GM21717 (cell line): ENCODE measurements around the gene FOXJ1.

Source experiments
- ATAC-seq: cut with Tn5 transposase; IDR thresholded peaks from one replicate; pipeline ENCODE4 v1.9.1; 2021; ENCODE audit warnings: mild to moderate bottlenecking, moderate library complexity; ENCODE audit not compliant: unreplicated experiment

Gene FOXJ1

DNA sequence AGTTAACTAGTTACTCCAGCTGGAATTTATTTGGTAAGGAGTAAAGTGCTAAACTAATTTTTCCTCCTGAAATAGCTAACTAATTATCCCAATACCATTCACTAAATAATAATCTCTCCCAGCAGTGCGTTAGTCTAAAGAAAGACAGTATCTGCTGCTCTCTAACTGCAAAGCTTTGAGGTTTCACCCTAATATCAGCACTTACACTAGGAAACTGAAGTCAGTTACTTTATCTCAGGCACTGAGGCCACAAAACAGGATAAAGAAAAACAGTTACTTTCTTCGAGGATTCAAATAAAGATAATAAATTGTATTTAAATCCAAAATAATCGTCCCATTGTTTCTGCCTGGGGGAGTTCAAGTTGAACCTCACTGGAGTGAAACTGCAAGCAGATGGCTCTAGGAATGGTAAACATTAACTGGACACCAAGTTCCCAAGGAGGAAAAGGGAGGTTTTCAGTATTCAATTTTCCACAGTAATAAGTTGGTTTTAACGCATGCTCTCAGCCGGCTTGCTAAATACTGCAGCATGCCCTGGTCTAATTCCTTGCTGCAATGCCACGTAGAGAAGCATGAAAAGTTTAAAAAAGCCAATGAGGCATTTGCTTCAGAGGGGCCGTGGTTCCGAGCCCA is 20.0 kb upstream of the FOXJ1 start:
- ATAC-seq: no peak

- no peak for ATAC-seq
Observed at GRCh38 chr17:76159157-76159556, 18.1 kb upstream of the FOXJ1 start.

- ATAC-seq: no peak
Observed at GRCh38 chr17:76157759-76158158, 16.7 kb upstream of the FOXJ1 start.

DNA sequence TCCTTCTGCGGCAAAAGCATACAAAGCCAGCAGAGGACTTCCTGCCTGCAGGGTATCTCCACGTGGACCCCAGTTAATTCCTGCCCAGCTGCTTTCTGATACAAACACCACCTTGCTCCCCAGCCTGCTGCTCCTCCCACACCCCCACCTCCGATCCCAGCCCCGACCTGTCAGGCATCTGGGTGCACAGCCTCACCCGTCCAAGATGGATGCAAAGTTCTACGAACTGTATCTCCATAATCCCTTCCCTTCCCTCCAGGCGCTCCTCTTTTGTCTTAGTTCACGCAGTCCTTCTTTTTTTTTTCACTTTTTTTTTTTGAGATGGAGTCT is 15.6 kb upstream of the FOXJ1 start:
- no peak for ATAC-seq

DNA sequence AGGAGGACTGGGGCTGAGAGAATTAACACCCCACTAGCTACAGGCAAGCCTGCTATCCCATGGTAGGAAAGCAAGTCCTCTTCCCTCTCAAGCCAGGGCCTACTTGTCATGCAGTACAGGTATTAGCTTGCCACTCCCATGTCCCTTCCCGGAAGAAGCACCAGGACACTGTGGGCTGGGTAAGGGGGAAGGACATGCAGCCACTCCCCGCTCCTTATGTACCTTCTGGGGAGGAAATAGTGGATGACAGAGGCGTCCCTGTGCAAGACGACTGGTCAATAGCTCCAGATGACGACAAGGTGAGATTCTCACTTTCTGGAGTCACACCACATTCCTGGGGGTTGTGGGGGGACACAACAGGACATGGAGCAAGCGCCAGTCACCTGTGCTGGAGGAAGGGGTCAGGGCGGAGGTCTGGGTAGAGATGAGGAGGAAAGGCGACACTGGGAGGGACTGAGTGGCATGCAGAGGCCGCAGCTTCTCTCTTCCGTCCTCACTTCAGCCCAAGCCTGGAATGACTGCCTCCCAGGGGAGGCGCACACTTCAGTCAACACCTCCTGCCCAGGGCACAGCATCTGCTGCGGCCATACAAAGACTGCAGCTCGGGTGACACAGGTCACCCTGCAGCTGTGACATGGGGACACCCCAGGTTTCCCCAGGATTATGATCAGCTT is 15.1 kb upstream of the FOXJ1 start:
- no peak for ATAC-seq

DNA sequence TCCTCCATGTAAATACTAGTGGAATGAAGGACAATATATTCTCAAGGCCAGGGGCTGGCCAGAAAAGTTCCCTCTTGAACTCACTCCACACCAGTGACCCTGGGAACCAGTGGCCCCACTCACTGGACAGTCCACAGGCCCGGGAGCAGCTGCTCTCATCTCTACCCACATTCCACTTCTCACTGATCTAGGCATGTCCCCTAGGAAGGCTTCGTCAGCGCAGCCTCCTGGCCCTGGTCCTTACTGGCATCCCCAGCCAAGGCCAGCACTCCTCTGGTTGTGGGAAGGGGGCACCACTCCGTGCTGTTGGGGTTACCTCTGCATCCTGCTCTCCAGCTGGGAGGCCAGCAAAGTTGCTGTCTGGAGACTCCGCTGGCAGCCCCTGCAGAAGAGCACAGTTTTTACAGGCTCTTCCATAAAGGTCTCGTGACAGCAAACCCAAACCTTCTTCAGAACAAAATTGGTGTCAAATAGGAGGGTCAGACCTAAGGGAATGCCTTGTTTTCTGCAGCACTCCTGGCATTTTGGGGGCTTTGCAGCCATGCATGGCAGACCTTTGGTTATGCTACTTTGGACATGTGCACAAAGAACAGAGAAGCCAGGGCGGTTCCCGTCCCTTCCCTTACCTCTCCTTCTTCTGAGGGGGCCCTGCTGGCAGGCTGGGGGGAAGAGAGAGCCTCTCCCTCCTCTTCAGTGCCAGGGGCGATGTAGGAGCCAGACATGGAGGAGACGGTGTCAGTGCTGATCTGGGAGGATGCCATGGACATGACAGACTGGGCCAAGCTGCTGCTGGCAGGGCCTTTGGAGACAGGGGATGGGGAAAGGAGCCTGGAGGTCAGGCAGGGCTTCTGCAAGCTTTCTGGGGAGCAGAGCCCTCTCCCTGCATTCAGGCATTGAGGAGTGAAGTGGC is 14.1 kb upstream of the FOXJ1 start:
- ATAC-seq: no peak

- no peak for ATAC-seq
Observed at GRCh38 chr17:76154292-76154691, 13.2 kb upstream of the FOXJ1 start.

DNA sequence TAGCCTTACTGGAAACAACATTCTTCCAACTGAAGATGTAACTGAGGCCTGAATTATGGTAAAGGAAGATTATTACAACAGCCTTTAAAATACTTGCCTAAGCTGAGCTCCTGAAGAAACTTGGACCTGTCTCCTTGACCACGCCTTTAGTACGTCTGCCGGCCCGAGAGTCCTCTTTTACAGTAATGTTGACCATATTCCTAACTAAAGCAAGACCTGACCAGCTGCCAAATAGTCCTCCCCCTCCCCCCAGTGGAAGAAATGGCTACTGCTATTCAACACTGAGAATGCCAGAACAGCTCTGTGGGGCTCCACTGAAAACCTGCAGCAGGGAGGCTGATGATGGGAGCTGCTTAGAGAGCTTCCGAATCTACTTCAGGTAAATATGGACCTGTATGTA is 12.6 kb upstream of the FOXJ1 start:
- ATAC-seq: no peak

DNA sequence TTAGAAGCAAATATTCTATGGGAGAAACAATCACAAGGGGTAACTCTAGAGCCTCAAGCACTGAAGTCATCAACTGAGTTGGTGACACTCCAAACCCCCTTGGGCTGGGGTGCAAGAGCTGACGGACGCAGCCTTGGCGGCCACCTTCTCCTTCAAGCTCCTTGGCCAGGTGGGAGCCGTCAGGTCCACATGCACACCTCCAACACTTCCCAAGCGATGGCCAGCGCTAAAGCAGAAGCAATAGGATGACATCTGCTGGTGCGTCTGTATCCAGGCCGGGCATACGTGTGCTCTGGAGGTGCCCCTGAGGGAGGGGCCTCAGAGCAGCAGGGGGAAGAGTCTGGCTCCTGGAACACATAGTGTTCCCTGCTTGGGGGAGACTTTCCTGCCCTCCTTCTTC is 12.2 kb upstream of the FOXJ1 start:
- no peak for ATAC-seq

GRCh38 chr17:76152591-76152990 is 11.5 kb upstream of the FOXJ1 start:
- ATAC-seq: no peak

DNA sequence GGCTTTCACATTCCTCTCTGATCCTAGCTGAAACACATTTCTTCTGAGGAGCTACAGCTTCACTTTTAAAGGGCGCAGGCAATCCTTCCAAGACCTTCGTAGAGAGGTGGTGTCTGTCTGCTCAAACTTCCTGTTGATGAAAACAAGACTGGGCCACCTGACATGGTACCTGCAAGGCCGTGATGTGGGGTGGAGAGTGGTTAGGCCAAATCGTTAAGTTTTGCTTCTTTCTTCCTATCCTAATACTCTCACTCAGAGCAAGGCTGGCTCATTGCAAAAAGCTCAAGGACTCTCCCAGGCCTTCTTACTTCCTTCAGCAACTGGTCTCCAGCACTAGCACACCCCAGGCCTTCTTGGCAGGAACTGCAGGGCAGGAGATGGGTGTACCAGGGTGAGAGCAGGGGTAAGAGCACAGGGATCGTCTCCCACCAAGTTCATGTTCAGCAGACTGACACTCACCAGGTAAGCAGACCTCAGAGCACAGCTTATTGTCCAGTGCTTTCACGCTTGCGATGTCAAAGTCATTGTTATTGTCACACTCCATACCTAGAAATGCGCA is 10.9 kb upstream of the FOXJ1 start:
- no peak for ATAC-seq

DNA sequence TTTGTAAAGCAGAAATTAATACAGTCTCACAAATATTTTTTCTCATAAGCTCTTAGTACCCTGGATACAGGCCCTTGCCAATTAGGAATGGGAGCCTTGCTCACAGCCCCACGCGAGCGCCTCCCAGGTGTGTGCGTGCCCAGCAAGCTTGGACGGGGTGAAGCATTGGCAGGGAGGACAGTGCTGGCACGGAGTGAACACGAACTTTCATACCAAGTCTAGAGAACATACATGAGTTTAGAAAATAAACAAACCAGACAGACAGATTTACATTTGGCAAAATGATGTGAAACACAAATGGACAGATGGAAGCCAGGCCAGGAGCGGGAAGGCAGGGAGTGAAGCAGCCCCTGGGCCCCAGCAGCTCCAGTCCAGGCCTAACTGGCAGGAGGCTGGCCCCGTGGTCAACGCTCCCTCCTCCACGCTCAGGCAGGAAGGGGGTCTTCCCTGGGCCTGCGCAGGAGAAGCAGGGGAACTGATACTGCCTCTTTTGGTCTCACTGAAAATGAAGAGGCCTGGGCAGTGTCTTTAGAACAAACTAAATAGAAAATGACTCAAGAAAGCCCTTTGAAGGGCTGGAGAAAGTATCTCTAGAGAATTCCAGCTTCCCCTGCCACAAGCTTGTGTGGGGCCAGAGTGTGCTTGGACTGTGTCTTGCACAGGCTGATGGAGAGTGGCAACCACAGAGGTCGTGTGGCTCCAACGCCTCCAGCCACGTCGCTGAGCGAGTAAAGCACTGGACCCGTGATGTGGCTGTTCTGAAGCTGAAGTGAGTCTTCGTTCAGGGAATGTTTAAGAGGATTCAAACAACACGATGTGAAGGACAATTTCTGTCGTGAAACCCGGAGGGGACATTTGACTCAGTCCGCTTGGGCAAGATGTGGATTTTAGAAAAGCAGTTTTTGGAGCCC is 9.9 kb upstream of the FOXJ1 start:
- ATAC-seq: no peak

DNA sequence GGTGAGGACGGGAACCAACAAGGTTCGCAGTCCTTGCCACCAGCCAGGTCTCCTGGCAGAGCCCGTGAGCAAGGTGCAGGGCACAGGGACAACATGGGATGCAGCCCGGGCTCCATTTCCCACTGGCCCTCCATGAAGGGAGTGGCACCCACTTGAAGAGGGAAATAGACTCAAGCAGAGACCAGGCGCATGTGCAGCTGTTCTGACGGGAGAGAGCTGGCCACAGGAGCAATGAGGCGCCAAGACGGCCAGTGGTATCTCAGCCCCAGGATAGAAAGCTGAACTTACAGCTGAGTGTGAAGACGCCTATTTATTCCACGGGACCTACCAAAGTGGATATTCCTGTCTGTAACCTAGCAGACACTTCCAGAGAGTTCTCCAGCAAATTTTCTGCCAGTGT is 8.2 kb upstream of the FOXJ1 start:
- ATAC-seq: no peak

DNA sequence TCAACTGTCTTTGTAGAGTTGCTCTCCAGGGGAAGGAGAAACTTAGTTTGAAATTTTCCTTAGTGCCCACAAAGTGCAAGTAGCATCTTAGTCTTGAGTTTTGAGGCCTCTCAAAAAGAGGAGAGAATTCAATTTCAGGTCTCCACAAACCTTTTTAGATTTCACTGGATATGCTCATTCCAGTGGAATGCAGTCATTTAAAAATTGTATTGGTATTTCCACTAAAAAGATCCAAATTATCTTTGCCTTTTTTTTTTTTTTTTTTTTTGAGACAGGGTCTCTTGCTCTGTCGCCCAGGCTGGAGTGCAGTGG is 6.9 kb upstream of the FOXJ1 start:
- no peak for ATAC-seq

DNA sequence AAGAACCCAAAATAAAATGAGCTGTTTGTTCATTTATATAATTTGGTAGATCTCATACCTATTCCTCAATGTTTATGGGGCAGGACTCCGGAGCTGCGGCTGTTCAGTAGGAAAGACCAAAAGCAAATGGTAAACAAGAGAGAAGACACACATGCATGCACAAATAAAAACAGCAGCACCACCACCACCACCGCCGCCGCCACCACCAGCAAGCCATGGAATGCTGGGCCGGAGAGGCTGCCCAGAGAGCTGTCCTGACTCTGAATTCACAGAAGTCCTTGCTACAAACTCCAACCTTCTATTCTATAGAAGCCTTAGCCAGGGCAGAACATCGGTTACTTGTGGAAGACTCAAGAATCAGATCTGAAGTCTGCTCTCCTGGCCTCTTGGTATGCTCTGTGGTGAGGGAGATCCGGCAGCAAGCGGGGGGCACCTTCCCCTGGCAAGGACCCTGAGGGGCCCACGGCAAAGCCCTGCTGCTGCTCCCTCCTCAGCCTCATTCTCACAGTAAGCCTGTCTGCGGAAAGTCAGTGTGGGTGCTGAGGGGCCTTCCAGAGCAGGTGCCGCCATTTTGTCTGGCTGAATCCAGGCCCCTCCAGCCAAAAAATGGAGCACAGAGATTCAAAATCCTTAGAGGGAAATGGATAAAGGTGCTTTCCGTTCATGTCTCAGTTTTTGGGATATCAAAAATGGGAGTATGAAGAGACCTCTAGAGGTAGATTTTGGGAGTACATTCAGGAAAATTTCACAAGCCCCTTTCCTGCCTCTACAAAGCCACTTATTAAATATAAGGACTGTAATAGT is 6.4 kb upstream of the FOXJ1 start:
- no peak for ATAC-seq

DNA sequence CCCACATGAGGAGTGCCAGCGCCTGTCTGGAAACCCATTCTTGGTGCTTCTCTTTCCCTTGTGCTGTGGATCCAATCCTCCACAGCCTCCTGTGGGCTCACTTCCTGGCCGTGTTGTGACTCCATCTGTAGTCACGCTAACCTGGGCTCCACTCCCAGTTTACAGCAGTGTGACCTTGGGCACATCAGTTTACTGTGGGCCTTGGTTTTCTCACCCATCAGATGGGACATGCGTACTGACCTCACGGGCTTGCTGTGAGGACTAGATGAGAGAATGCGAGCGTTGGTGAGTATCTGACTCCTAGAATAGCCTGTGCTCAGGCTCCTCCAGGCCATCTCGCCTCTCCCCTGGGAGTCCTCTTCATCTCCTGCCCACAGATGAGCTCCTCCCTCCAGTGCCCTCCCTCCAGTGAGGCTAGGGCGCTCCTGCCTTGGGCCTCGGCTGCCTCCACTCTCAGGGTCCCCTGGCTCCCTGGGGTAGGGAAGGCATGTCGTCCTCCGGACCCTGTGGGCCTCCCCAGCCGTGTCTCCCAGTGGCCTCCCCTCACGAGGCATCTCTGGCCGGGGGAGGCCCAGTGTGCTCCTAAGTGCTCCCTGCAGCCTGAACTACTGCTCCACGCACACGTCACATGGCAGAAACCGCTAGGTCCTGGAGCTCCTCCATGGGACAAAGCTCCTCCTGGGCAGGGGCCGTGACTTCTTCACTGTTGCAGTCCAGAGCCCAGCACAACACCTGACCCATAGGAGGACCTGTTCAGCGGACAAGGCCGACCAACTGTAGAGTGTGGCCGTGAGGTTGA is 5.2 kb upstream of the FOXJ1 start:
- no peak for ATAC-seq

GRCh38 chr17:76145231-76146052 is 4.4 kb upstream of the FOXJ1 start:
- no peak for ATAC-seq

GRCh38 chr17:76142585-76143041 is 1.6 kb upstream of the FOXJ1 start:
- no peak for ATAC-seq
